Caco-2 (cell line): ENCODE measurements around the gene ARF1. TPM values are rescaled to one million over a fixed set of nuclear protein-coding genes. Genes with fewer than 3 reads are reported as not detected.

Source experiments
- Bru-seq: library from RNA; stranded (reverse); fragments of 400-500 nt; gene quantifications from one replicate; lab custom pipeline; 2021; lab: Mats Ljungman, UMichigan
- BruChase-seq, 2 experiments: library from RNA; stranded (reverse); fragments of 400-500 nt; gene quantifications; one replicate each; lab custom pipeline; 2021; lab: Mats Ljungman, UMichigan
- BruUV-seq: library from RNA; stranded (reverse); fragments of 400-500 nt; replicated peaks from 2 replicates; lab custom pipeline; 2021; lab: Mats Ljungman, UMichigan
- CTCF ChIA-PET: fragments of 300-600 bp; sonication (Branson Sonifier 250); formaldehyde crosslinking; loops from one replicate; lab custom pipeline; 2022; ENCODE audit warnings: antibody characterized with exemption; lab: Charles Lee
- POLR2A ChIA-PET: fragments of 300-600 bp; sonication (Branson Sonifier 250); formaldehyde crosslinking; loops from one replicate; lab custom pipeline; 2022; ENCODE audit warnings: antibody characterized with exemption; lab: Charles Lee
- DNase-seq, 2 experiments: peaks; one replicate each; pipeline versions ENCODE4 v3.0.0 to v3.0.0-alpha.2; 2020 to 2022
- H3K27me3 ChIP-seq: replicated peaks from 2 replicates; pipeline ENCODE4 v1.6.0; 2011; ENCODE audit warnings: low read length; ENCODE audit not compliant: control insufficient read depth, insufficient read depth
- H3K36me3 ChIP-seq: 2 replicates; pipeline ENCODE4 v1.5.1; 2011; ENCODE audit warnings: low read length; ENCODE audit not compliant: control insufficient read depth, insufficient read depth
- H3K4me1 ChIP-seq: fragments of 250-450 bp; sonication (Bioruptor Pico); 2 replicates; pipeline ENCODE4 v1.5.1; 2020; ENCODE audit warnings: mild to moderate bottlenecking
- H3K4me3 ChIP-seq: 2 replicates; pipeline ENCODE4 v1.5.1; 2011; ENCODE audit warnings: low read depth, mild to moderate bottlenecking, control low read depth, low read length
- H3K9me3 ChIP-seq: fragments of 250-450 bp; sonication (Bioruptor Pico); 2 replicates; pipeline ENCODE4 v1.5.1; 2020; ENCODE audit warnings: mild to moderate bottlenecking, moderate library complexity
- H3K27ac Mint-ChIP-seq: one replicate; pipeline ENCODE4 v1.8.0; 2022; ENCODE audit warnings: mixed read lengths; ENCODE audit not compliant: unreplicated experiment
- H3K27me3 Mint-ChIP-seq: one replicate; pipeline ENCODE4 v1.8.0; 2022; ENCODE audit warnings: mixed read lengths; ENCODE audit not compliant: insufficient read depth, unreplicated experiment
- H3K36me3 Mint-ChIP-seq: one replicate; pipeline ENCODE4 v1.8.0; 2022; ENCODE audit warnings: mild to moderate bottlenecking, mixed read lengths; ENCODE audit not compliant: insufficient read depth, unreplicated experiment
- H3K4me1 Mint-ChIP-seq: one replicate; pipeline ENCODE4 v1.8.0; 2022; ENCODE audit warnings: low read depth, mixed read lengths; ENCODE audit not compliant: unreplicated experiment
- H3K4me3 Mint-ChIP-seq: one replicate; pipeline ENCODE4 v1.8.0; 2022; ENCODE audit warnings: mild to moderate bottlenecking, moderate library complexity, mixed read lengths; ENCODE audit not compliant: unreplicated experiment
- H3K9me3 Mint-ChIP-seq: one replicate; pipeline ENCODE4 v1.8.0; 2022; ENCODE audit warnings: mixed read lengths; ENCODE audit not compliant: unreplicated experiment
- intact Hi-C: fragments of 100-400 bp; cut with micrococcal nuclease; formaldehyde crosslinking; loops from one replicate; pipeline ENCODE4 v1.10.0; 2022; ENCODE audit not compliant: unreplicated experiment
- long read RNA-seq: library from polyadenylated mRNA; stranded (forward); transcript quantifications from one replicate; pipeline ENCODE4 v2.0.0, GENCODE V29; 2022
- total RNA-seq: library from RNA; stranded (reverse); gene quantifications from 2 replicates; pipeline ENCODE4 v1.2.3, GENCODE V29; 2022
- TF ChIP-seq, protein P1 (sequence below), 2 experiments: fragments of 200-600 bp in 1 of 2; IDR thresholded peaks; 1 replicate in 1 of 2; 2 replicates in 1 of 2; pipeline versions ENCODE4 v1.5.1 to v1.8.0; 2011 to 2022; ENCODE audit warnings: antibody characterized with exemption in 1 of 2, control low read depth in 1 of 2, inconsistent platforms in 1 of 2, low read depth in 1 of 2, low read length in 1 of 2, mild to moderate bottlenecking in 1 of 2, moderate library complexity in 1 of 2; ENCODE audit not compliant: insufficient read depth in 1 of 2, severe bottlenecking in 1 of 2, unreplicated experiment in 1 of 2

Gene ARF1
- total RNA-seq (374 and 378 TPM in 2 replicates), Bru-seq, nascent RNA (percentile 97 among the genes with signal in this experiment), BruChase-seq, experiment 1, labeled RNA remaining after a 2-hour chase (percentile 96 among the genes with signal in this experiment), BruChase-seq, experiment 2, labeled RNA remaining after a 6-hour chase (percentile 99 among the genes with signal in this experiment)
- long read RNA-seq, transcript ARF1-201 (5 exons, 1,888 nt) = major isoform, 812 of 1,022 reads
- long read RNA-seq, transcript ARF1-213 (5 exons, 1,972 nt) = minor isoform, 105 of 1,022 reads
- long read RNA-seq, partial matches to known transcripts = 62 of 1,022 reads
- long read RNA-seq, other reads (novel, unspliced or antisense) = 39 of 1,022 reads

DNA sequence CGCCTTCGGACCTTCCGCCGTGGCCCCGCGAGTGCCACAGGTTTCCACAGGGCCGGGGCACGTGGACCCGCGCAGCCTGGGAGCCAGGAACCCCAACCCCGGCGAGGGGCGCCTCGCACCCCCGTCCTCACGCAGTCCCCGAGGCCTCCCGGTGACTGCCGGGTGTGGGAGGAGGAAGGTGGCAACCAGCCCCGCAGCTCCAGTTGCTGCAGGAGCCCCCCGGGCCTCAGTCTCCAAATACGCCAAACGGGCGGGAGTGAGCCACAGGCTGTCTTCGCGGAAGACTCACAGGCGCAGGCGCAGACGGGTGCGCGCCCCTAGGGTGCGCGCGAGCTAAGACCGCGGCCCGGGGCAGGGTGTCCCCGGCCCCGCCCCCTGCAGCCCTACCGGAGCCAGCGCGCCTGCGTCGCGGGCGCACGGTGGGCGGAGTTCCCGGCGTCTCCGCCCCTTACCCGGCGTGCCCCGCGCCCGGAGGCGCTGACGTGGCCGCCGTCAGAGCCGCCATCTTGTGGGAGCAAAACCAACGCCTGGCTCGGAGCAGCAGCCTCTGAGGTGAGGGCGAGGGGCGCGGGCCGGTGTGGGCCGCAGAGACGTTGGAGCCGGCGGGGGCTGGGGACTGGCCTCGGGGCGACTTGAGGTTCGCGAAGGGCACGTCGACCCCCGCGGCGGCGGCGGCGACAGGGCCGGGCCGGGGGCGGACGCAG is at the start of gene ARF1:
TSS of gene ARF1 (plus strand) at position 495 of the 704 bp plus-strand sequence. CDS start 14,407 bp downstream, outside the sequence.
- peak within 1 kb of the TSS; percentile 93 for H3K4me3 Mint-ChIP-seq
- DNase-seq = peak; percentile 88 to 96
- BruUV-seq = no TSS peak
- POLR2A ChIA-PET = interaction anchor here (0.6 to 1.6 kb wide), 10 partner anchors 10 to 351 kb away, joined by 3 to 11 read pairs (median 4); partner anchors contain the start of gene TRIM11
- H3K36me3 Mint-ChIP-seq = peaks cover 47% of the 10 kb centered on the region
- TF ChIP-seq, protein P1, sequence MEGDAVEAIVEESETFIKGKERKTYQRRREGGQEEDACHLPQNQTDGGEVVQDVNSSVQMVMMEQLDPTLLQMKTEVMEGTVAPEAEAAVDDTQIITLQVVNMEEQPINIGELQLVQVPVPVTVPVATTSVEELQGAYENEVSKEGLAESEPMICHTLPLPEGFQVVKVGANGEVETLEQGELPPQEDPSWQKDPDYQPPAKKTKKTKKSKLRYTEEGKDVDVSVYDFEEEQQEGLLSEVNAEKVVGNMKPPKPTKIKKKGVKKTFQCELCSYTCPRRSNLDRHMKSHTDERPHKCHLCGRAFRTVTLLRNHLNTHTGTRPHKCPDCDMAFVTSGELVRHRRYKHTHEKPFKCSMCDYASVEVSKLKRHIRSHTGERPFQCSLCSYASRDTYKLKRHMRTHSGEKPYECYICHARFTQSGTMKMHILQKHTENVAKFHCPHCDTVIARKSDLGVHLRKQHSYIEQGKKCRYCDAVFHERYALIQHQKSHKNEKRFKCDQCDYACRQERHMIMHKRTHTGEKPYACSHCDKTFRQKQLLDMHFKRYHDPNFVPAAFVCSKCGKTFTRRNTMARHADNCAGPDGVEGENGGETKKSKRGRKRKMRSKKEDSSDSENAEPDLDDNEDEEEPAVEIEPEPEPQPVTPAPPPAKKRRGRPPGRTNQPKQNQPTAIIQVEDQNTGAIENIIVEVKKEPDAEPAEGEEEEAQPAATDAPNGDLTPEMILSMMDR (IDR thresholded peaks at IDR 0.05; ENCODE audit: insufficient read depth in 1 of 2, low read depth in 1 of 2, low read length in 1 of 2, severe bottlenecking in 1 of 2, unreplicated experiment in 1 of 2) = no peak
- Histone ChIP-seq H3K36me3 (0 out of 2 replicates have a peak, but pooled peaks cover 2% of the 10 kb centered on the region), H3K4me1 (peaks cover 23% of the 10 kb centered on the region), H3K4me3 (peak within 1 kb of the TSS; percentile 98), H3K27me3 (no peaks in the 10 kb centered on the region), H3K9me3 (no peaks in the 10 kb centered on the region)
- CTCF ChIA-PET = interaction anchor here (0.6 to 1.3 kb wide), 5 partner anchors 28 to 314 kb away, joined by 3 to 6 read pairs (median 4); no protein-coding TSS in a partner anchor
- H3K4me1 Mint-ChIP-seq = peaks cover 14% of the 10 kb centered on the region
- no peaks in the 10 kb centered on the region for H3K9me3 Mint-ChIP-seq
- intact Hi-C loops = loop anchor here (2.0 kb wide), 3 partner anchors 22 to 58 kb away; partner anchors contain the start of genes GUK1 and MRPL55
- H3K27me3 Mint-ChIP-seq = no peaks in the 10 kb centered on the region
- H3K27ac Mint-ChIP-seq = peak within 1 kb of the TSS; percentile 95

- Mint-ChIP-seq H3K4me1 (no peaks in the 10 kb centered on the region), H3K36me3 (no peaks in the 10 kb centered on the region), H3K4me3 (no peak overlapping the region), H3K27ac (no peak overlapping the region), H3K9me3 (peaks cover 17% of the 10 kb centered on the region), H3K27me3 (no peaks in the 10 kb centered on the region)
- CTCF ChIA-PET = no interaction called here
- intact Hi-C loops = no loop called here
- H3K4me1 ChIP-seq = peaks cover 4% of the 10 kb centered on the region; the same call in 1 of the 2 replicates
- TF ChIP-seq, protein P1 (IDR thresholded peaks at IDR 0.05; ENCODE audit: insufficient read depth in 1 of 2, low read depth in 1 of 2, low read length in 1 of 2, severe bottlenecking in 1 of 2, unreplicated experiment in 1 of 2) = no peak
- no peaks in the 10 kb centered on the region; the same call in 1 of the 2 replicates for H3K27me3 ChIP-seq
- BruUV-seq = no TSS peak
- no peak overlapping the region for H3K4me3 ChIP-seq
- H3K36me3 ChIP-seq = no peaks in the 10 kb centered on the region
- no peak for DNase-seq
- POLR2A ChIA-PET = no interaction called here
- peaks cover 7% of the 10 kb centered on the region; the same call in 1 of the 2 replicates for H3K9me3 ChIP-seq
Measured at GRCh38 chr1:228033376-228033775, 49.1 kb upstream of the ARF1 start.
